ENCODE measurements around the gene ELOVL5. TPM values are rescaled to one million over a fixed set of nuclear protein-coding genes. Genes with fewer than 3 reads are reported as not detected.

ELOVL5 gene
- total RNA-seq, 1 experiment from 2014 or later, result 121 TPM

DNA sequence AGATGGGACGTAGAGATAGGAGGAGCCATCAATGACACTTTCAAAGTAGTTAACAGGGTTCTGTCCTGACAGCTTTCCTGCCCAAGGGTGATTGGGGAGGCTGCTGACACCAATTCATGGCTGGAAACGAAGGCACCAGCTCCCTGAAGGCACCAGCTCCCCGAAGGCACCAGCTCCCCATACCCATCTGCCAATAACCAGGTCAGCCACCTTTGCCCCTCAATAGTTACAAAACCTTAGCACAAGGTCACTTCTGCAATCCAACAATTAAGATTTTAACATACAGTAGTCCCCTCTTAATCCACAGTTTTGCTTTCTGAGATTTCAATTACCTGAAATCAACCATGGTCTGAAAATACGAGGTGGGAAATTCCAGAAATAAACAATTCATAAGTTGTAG, 51.7 kb downstream of the ELOVL5 start:
- WGBS (ENCODE audit: extremely low coverage, insufficient read length, low lambda C conversion rate), result no CpG with 5 or more reads among the region's 4 CpGs
- H3K4me3 Mint-ChIP-seq, result no peak overlapping the region
- no peak overlapping the region for H3K56ac ChIP-seq (ENCODE audit: insufficient read length, low read depth, low read length)
- no peak overlapping the region for H4K8ac ChIP-seq (replicated peaks; ENCODE audit: insufficient read length, low read depth, low read length)
- no peak overlapping the region for H2BK20ac ChIP-seq (ENCODE audit: low read depth, low read length, poor library complexity, severe bottlenecking)
- H4K5ac ChIP-seq (ENCODE audit: insufficient read length, low read depth, low read length), result no peak overlapping the region
- H2AK5ac ChIP-seq (ENCODE audit: insufficient read length, low read length), result no peak overlapping the region
- no peak overlapping the region for H2AFZ ChIP-seq (ENCODE audit: low read length)
- H2BK120ac ChIP-seq (ENCODE audit: low read depth, low read length, poor library complexity, severe bottlenecking), result no peak overlapping the region
- H3T11ph ChIP-seq (ENCODE audit: low read length), result no peak overlapping the region
- peaks cover 2% of the 10 kb centered on the region; the same call in 1 of the 2 replicates for H3K4me1 ChIP-seq (ENCODE audit: insufficient read depth, low read length)
- no peak overlapping the region for H3K9ac ChIP-seq (ENCODE audit: extremely low read depth, insufficient read length, low read length)
- no peaks in the 10 kb centered on the region for H4K20me1 ChIP-seq (ENCODE audit: control insufficient read depth, insufficient read depth, insufficient read length)
- H4K91ac ChIP-seq (ENCODE audit: insufficient read length, low read depth, low read length), result no peak overlapping the region
- no peaks in the 10 kb centered on the region for H3K23me2 ChIP-seq (ENCODE audit: insufficient read length, low read depth, low read length, poor library complexity, severe bottlenecking)
- H3K4me1 Mint-ChIP-seq, result peaks cover 21 to 23% of the 10 kb centered on the region in 2 experiments
- no peak overlapping the region for H2BK12ac ChIP-seq (ENCODE audit: insufficient read length, low read depth, low read length)
- H3K27ac Mint-ChIP-seq, result peak overlapping the region in 1 of 3 experiments; percentile 53; a peak in 1 of 7 replicates
- H3K79me2 ChIP-seq (ENCODE audit: insufficient read depth, low read length), result peaks cover 22% of the 10 kb centered on the region; the same call in 1 of the 2 replicates
- H3K23ac ChIP-seq (ENCODE audit: insufficient read length, low read depth, low read length), result no peak overlapping the region
- DNase-seq, result no peak
- no peaks in the 10 kb centered on the region for H3K27me3 Mint-ChIP-seq (ENCODE audit: low read depth)
- no peak overlapping the region for H2BK5ac ChIP-seq (ENCODE audit: insufficient read length, low read length)
- H3K18ac ChIP-seq (ENCODE audit: insufficient read length, low read depth, low read length), result no peak overlapping the region
- no peaks in the 10 kb centered on the region for H3K27me3 ChIP-seq (ENCODE audit: insufficient read depth, low read length)
- no peak overlapping the region for H3K4ac ChIP-seq (ENCODE audit: low read depth, low read length)
- H2BK15ac ChIP-seq (ENCODE audit: low read depth, low read length), result no peak overlapping the region
- no peak overlapping the region for H3K14ac ChIP-seq (ENCODE audit: insufficient read depth, low read length)
- H3K27ac ChIP-seq (ENCODE audit: insufficient read length, low read depth, low read length), result no peak overlapping the region
- no peaks in the 10 kb centered on the region for H3K9me3 Mint-ChIP-seq
- TF ChIP-seq, protein P1, sequence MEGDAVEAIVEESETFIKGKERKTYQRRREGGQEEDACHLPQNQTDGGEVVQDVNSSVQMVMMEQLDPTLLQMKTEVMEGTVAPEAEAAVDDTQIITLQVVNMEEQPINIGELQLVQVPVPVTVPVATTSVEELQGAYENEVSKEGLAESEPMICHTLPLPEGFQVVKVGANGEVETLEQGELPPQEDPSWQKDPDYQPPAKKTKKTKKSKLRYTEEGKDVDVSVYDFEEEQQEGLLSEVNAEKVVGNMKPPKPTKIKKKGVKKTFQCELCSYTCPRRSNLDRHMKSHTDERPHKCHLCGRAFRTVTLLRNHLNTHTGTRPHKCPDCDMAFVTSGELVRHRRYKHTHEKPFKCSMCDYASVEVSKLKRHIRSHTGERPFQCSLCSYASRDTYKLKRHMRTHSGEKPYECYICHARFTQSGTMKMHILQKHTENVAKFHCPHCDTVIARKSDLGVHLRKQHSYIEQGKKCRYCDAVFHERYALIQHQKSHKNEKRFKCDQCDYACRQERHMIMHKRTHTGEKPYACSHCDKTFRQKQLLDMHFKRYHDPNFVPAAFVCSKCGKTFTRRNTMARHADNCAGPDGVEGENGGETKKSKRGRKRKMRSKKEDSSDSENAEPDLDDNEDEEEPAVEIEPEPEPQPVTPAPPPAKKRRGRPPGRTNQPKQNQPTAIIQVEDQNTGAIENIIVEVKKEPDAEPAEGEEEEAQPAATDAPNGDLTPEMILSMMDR (conservative IDR thresholded peaks at IDR 0.05), result no peak
- H3K9me3 ChIP-seq (ENCODE audit: control insufficient read depth, low read depth, low read length), result no peaks in the 10 kb centered on the region
- H3K4me2 ChIP-seq (ENCODE audit: insufficient read depth, insufficient read length, low read length), result no peak overlapping the region
- H3K36me3 Mint-ChIP-seq (ENCODE audit: insufficient read depth in 1 of 3, low read depth in 3 of 3), result peaks cover 4 to 9% (median 6%) of the 10 kb centered on the region in 3 experiments; a peak in 6 of 7 replicates
- peaks cover 5% of the 10 kb centered on the region for H3K79me1 ChIP-seq (ENCODE audit: insufficient read depth, low read depth, low read length, poor library complexity, severe bottlenecking)

Measured in H9 (cell line).